AG08395 (cell line): ENCODE measurements around the gene POGLUT3.

ENCODE experiments used
- DNase-seq: peaks from one replicate; pipeline ENCODE4 v3.0.0; 2012; ENCODE audit warnings: mixed read lengths, low spot score

Gene POGLUT3

DNA sequence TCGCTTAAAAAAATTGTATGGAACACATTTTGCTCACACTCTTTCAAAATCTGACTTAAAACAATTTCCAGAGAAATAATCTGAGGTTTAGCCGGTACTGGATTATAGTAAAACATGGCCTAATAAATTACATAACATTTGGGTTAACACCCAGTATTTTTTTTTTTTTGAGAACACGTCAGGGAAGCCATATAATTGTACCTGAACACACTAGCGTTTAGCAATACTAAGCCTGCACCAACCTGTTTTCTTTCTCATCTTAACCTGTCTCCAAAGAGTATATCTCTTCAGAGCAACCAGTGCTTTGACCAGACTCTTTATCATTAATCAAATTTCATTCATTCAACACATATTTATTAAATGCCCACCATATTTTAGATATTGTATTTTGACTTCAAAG is 2.0 kb upstream of the POGLUT3 start:
- no peak for DNase-seq

DNA sequence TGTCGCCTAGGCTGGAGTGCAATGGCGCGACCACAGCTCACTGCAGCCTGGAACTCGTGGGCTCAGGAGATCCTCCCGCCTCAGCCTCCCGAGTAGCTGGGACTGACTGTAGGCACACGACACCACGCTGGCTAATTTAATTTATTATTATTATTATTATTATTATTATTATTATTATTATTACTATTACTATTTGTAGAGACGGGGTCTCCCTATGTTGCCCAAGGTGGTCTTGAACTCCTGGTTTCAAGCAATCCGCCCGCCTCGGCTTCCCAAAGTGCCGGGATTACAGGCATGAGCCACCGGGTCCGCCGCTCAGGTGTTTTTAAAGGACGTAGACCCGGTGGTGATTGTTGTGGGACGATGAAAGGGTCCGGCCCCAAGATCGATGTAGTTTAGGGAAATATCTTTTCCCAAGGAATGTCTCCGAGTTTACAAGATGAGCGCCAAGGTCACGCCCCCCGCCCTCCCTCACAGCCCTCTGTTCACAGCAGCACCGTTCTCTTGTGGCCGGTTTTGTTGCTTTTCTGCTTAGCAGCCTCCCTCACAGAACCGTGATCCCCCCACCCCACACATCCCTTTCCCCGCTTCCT is 728 bp upstream of the POGLUT3 start:
- DNase-seq = no peak

GRCh38 chr11:108497317-108498045 is 703 bp downstream of the POGLUT3 start:
- DNase-seq = peak; percentile 96

GRCh38 chr11:108496643-108497256 is 1.4 kb downstream of the POGLUT3 start:
- peak; percentile 19 for DNase-seq

DNA sequence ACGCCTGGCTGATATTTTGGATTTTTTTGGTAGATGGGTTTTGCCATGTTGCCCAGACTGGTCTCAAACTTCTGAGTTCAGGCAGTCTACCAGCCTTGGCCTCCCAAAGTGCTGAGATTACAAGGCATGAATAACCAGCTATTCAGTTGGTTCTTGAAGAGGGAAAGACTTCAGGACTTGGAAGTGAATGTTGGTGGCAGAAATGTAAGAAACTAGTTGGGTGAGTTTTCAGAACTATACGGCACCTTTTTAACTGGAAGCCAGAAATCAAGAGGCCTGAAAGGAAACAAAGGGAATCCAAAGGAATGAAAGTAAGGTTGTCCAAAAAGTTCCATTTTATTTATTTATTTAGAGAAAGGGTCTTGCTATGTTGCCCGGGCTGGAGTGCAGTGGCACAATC is 2.9 kb downstream of the POGLUT3 start:
- DNase-seq = no peak

GRCh38 chr11:108494182-108494581 is 4.0 kb downstream of the POGLUT3 start:
- DNase-seq = no peak

DNA sequence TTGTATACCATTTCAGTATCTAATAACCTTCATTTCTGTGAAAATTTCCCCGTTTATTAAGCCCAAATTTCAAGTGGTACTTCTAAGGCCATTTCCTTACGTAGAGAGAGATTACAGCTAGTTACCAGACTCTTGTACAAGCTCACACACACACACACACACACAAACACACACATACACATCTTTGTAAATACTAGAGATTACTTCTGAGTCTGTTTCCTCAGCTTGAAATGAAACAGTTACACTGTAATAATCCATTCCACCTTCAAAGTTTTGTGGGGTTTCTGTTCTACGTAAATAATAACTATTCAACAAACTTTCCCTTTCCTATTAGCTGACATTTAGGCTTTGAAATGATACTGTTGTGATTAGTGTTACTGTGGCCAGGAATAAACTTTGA is 6.2 kb downstream of the POGLUT3 start:
- no peak for DNase-seq

GRCh38 chr11:108486828-108487227 is 11.4 kb downstream of the POGLUT3 start:
- DNase-seq = no peak

DNA sequence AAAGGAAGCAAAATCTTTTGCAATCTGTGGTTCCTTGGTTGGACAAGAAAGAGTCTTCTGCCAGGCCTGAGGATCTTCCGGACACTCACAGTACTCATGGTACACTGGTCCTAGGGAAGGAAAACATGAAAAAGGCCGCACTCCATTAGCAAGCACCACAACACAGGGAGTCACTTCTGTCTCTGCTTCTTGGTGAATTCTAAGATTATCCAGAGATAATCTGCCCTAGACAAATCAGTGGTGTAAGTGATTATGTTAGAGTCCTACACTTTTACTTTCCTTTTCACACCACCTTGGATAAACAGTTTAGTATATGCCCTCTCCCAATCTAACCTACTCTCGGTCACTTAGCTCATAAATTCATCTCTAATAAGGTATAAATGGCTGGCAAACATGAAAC is 11.9 kb downstream of the POGLUT3 start:
- DNase-seq = no peak

DNA sequence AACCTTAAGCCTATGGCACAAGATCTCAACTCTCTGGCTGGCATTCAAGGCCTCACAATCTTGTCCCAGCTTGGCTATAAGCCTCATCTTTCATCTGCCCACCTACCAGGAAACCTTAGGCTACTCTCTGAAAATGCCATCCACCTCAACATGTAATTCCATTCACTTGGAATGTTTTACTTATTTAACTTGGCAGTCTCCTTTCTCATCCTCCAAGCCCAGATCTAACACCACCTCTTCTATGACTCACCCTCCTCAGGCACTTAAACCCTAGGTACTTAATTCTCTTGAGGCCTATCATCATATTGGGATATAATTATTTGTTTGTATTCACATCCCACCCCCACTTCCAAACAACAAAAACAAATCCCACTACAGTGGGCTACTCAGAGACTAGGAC is 15.0 kb downstream of the POGLUT3 start:
- DNase-seq = no peak

DNA sequence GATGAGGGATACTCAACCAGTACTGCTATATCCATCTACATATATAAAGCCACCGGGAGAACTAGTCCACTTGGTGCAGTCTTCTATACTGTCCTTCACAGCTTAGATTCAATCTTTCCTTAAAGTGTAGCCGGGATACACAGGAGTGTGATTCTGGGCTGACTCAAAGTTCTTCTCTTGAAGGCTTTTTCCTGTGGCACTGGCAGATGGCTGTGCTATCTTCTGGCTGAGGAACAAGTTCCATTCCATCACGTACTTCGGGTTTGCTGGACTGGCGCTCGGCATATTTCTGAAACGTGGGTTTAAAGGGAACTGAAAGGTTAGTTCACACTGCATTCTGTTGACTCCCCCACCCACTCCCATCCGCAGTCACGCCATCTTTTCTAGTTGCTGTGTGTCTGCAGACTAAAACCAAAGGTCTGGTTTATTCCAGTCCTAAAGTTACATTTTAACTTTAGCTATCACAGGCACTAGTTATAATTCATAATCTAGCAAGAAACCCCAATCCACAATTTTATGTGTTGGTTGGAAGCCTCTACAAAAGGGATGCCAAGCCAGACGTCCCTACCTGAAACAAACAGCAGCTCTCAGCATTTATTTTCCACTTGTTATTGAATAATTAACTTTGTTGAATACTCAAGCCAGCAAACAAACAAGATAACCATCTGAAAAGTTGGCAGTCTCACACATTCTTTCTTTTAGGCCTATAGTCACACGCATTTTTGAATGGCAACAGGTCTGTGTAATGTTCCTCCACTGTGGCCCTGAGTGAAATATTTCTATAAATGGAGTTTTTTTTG is 23.3 kb downstream of the POGLUT3 start:
- DNase-seq = no peak

DNA sequence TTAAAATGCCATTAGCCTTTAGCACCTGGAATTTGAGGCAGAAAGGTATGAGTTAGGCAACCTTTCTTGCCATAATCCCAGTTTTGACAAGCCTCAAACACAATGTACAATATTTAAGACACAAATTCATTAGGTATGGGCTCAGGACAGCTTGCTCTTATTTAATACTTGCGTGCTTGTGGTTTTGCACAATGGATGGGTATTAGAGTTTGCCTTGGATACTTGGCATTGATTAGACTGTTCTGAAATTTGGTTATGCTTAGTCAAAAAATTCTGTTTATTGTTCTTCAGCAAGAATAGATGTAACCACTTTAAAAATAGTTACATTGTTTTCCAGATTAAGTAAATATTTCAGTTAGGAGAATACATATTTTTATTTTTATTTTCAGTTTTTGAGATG is 25.5 kb downstream of the POGLUT3 start:
- DNase-seq = no peak

- no peak for DNase-seq
These were observed 29.7 kb downstream of the POGLUT3 start for GRCh38 chr11:108468478-108468864.

- peak; percentile 96 for DNase-seq
These were observed 30.9 kb downstream of the POGLUT3 start, which contains the start of gene C11orf65 for GRCh38 chr11:108467091-108467823. Gene C11orf65, minus strand, starts transcription at chr11:108467529. Its CDS starts 5,970 bp downstream, at chr11:108461559.

DNA sequence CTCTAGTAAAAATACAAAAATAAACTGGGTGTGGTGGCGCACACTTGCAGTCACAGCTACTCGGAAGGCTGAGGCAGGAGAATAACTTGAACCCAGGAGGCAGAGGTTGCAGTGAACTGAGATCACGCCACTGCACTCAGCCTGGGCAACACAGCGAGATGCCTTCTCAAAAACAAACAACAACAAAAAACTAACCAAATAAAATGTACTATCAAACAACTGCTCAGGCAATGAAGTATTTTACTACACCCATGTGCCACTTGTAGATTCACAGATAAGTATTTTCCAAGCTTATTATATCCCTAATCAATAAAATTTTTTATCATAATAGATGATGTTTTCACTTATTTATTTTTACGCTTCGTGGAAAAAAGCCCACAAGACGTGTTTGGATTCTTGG is 31.8 kb downstream of the POGLUT3 start:
- DNase-seq = no peak

DNA sequence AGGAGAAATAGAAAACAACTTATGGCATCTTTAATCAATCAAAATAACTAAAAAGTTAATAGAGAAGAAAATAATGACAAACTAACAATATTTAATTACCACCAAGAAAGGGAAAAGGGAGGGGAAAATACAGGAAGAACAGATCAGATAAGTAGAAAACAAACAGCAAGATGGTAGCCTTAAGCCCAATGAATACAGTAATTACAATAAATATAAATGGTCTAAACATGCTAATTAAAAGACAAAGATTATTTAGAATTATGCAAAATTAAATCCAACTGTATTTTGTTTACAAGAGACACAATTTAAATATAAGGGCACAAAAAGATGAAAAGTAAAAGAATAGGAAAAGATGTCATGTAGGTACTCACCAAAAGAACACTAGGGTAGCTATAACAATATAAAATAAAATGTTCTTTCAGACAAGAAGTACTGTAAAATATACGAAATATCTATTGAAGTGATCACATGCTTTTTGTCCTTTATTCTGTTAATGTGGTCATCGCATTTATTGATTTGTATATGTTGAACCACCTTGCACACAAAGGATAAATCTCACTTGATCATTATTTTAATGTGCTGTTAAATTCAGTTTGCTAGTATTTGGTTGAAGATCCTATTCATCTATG is 44.9 kb downstream of the POGLUT3 start:
- DNase-seq = no peak
